Stimulated activated CD4-positive, alpha-beta T cell treated with anti-CD3 and anti-CD28 coated beads, Interleukin-12 subunit alpha, Interleukin-12 subunit beta, amount 100 ng/mL, for 4 hours (primary cell): ENCODE data around the gene KCNN1.
"Not testable (repeated sequence)": the region's sequence is repeated elsewhere in the genome, so short reads cannot be mapped to it uniquely, and the experiment has no call there.

Source experiments
- DNase-seq: peaks from one replicate; pipeline ENCODE4 v3.0.0-alpha.2; 2020

KCNN1 gene

DNA sequence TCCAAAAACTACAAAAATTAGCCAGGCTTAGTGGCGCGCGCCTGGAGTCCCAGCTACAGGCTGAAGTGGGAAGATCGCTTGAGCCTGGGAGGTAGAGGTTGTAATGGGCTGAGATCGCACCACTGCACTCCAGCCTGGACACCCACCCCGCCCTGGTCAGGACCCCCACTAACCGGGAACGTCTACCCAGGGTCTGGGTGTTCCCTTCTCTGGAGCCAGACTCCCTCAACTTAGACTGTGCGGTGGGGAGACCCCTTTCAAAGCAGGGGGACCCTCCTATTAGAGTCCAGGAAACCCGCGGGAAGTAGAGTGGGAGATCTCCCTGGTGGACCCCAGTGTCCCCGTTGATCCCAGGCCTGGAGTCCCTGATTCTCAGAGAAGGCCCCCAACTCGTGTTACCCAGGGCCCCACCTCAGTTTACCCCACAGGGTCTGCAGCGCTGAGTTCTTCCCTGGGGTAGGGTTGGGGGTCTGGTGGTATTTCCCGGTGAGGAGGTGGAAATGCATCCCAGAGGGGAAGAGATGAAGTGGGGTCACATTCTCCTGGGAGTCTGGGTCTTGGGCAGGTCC, 35.0 kb downstream of the KCNN1 start:
- no peak for DNase-seq

- no peak for DNase-seq
Observed at GRCh38 chr19:18002347-18002850, 35.5 kb downstream of the KCNN1 start.

- DNase-seq, result not testable (repeated sequence)
Observed at GRCh38 chr19:18005750-18006149, 38.8 kb downstream of the KCNN1 start.

GRCh38 chr19:18007044-18007916, 40.4 kb downstream of the KCNN1 start:
- DNase-seq, result peak; percentile 78

- DNase-seq, result peak; percentile 85
Observed at GRCh38 chr19:18007917-18008673, 41.2 kb downstream of the KCNN1 start, which contains the start of gene ARRDC2. Gene ARRDC2, plus strand, starts transcription at chr19:18008170. Its CDS starts 141 bp downstream, at chr19:18008311.

DNA sequence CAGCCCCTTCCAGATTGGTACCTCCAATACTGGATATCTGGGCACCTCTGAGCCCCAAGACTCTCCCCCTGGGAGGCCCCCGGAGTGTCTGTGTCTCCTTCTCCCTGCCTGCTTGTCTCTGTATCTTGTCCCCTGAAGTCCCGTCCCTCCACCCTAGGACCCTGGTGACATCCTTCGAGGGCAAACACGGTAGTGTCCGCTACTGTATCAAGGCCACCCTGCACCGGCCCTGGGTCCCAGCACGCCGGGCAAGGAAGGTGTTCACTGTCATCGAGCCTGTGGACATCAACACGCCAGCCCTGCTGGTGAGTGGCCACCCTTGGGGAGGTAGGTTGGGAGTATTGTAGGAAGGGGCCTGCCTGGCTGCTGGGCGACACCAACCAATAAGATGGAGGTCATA, 41.9 kb downstream of the KCNN1 start:
- no peak for DNase-seq

DNA sequence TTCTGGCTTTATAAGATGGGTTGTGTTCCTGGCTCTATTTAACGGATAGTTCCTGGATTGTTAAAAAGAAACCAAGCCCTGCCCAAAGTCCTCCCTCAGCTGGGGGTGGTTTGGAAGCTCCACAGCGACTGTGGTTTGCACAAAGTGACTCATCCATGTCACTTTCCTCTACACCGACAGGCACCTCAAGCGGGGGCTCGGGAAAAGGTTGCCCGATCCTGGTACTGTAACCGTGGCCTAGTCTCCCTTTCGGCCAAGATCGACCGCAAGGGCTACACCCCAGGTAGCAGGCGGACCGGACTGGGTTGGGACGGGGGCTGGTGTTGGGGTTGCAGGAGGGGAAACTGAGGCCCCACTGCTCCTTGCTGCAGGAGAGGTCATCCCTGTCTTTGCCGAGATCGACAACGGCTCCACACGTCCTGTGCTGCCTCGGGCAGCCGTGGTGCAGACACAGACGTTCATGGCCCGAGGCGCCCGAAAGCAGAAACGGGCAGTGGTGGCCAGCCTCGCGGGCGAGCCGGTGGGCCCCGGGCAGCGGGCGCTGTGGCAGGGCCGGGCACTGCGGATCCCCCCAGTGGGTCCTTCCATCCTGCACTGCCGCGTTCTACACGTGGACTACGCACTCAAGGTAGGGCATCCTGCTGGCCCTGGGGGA, 42.6 kb downstream of the KCNN1 start:
- DNase-seq, result no peak

DNA sequence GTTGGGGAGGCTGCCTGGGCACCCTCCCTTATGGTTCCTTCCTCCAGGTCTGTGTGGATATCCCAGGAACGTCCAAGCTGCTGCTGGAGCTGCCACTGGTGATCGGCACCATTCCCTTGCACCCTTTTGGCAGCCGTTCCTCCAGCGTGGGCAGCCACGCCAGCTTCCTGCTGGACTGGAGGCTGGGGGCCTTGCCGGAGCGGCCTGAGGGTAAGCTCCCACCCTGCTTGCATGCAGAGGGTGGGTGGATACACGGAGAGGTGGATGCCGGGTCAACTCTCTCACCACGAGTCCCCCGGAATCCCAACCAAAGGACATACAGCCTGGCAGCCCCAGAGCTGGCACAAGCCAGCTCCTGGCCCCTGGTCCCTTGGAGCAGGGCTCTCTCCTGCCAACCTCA, 43.2 kb downstream of the KCNN1 start:
- DNase-seq, result no peak

DNA sequence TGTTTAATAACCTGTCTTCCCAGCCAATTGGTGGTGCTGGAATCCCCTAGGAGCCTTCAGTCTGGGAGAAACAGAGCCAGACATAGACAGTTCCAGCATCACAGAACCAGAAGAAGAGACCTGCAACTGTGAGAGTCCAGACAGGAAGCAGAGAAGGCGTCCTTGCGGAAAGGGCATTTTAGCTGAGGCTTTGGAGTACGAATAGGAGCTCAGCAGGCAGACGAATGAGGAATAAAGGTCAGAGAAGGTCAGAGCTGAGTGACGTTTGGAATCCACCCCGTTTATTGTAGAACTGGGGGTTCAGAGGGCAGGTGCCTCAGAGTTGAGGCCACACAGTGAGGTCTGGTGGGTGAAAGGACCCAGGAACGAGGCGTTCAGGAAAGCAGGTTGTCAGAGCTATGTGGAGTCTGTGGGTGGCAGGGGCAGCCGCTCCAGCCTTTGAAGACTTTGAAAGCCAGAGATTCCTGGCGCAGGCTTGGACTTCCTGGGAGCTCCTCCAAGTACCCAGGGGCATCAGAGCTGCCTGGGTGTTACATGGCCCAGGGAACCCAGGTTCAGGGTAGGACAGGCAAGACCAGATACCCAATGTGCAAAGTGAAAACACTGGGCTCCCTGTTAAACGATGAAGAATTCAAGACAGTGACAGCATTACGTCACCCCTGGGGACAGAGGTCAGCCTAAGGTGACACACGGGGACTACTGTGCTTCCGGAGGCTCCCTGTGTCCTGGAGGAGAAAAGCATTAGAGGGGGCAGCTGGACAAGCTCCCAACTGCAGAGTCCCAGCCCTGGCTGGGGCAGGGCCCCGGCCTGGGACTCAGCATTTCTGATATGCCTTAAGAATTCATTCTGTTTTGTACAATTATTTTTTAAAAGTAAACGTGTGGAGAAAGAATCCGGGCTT, 46.6 kb downstream of the KCNN1 start:
- DNase-seq, result no peak

DNA sequence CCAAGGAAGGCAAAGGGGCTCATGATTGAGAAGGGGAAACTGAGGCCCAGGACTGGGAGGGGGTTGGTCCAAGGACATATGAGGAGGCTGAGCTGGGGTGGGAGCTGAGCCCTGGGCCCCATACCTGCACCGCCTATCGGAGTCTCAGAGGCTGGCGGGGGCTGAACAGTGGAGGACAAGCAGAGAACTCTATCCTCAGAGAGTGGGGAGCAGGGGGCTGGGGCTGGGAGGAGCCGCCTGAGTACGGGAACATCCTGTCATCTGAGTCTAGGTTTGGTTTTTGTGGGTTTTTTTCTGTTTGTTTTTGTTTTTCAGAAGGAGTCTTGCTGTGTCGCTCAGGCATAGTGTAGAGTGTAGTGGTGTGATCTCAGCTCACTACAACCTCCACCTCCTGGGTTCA, 47.3 kb downstream of the KCNN1 start:
- no peak for DNase-seq

- DNase-seq, result no peak
Observed at GRCh38 chr19:18016209-18016910, 49.5 kb downstream of the KCNN1 start.

DNA sequence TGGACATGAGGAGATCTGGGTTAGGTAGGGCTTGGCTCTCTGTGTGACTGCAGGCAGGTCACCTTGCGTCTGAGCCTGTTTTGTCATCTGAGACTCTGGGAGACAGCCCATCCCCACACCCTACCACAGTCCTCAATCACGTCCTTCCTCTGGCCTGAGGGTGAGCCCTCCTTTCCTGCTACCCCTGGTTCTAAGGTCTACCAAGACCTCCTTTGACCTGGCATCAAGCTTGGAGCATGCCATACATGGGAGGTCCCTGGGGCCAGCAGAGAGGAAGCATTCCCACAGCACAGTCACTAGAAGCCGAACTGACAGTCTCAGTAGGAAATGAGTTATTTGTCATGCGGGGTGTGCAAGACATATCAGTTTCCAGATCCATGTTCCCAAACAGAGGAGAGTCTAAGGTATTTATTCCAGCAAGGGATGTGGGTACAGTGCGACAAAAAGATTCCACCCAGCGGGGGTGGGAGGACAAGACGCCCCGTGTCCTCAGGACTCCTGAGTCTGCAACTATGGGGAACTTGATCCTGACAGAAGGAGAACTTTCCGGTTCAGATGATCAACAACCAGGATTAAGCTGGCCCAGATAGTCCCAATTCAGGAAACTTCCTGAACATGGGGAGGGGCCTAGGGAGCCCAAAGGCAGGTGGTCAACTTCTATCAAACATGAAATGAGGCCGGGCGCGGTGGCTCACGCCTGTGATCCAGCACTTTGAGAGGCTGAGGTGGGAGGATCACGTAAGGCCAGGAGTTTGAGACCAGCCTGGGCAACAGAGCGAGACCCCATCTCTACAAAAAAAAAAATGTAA, 50.6 kb downstream of the KCNN1 start:
- DNase-seq, result no peak

DNA sequence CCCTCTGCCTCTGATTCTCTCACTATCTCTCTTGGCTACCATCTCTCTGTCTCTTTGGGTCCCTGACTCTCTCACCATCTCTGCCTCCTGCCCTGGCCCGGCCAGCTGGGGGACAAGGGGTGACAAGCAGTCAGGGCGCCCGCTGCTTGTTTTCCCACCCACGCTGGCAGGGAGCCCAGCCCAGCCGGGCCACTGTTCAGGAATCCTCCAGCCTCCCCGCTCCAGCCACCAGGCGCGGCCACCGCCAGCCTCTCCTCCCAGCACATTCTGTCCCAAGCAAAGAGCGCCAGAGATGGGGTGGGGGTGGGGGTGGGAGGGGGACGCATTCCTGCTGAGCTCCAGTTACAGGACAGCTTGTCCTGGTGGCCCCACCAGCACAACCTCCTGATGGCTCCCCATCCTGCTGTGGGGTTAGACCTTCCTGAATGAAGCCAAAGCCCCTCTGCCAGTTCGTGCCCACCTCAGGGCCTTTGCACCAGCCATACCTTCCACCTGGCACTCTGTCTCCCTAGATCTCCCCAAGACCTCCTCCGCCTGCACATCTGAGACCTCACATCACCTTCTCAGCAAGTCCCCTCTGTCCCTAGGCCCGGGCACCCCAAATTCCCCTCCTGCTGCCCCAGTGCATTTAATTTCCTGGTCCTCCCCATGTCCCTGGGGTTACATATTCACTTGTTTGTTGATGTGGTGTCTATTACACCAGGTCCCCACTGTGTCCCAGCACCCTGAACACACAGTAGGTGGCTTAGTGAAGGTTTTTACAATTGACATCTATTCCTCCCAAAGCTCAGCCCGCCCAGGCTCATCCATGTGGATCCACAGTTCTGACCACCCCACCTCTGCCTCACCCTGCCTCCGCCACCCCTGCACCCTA, 53.5 kb downstream of the KCNN1 start:
- DNase-seq, result no peak

GRCh38 chr19:18021121-18021755, 54.3 kb downstream of the KCNN1 start:
- peak; percentile 56 for DNase-seq

DNA sequence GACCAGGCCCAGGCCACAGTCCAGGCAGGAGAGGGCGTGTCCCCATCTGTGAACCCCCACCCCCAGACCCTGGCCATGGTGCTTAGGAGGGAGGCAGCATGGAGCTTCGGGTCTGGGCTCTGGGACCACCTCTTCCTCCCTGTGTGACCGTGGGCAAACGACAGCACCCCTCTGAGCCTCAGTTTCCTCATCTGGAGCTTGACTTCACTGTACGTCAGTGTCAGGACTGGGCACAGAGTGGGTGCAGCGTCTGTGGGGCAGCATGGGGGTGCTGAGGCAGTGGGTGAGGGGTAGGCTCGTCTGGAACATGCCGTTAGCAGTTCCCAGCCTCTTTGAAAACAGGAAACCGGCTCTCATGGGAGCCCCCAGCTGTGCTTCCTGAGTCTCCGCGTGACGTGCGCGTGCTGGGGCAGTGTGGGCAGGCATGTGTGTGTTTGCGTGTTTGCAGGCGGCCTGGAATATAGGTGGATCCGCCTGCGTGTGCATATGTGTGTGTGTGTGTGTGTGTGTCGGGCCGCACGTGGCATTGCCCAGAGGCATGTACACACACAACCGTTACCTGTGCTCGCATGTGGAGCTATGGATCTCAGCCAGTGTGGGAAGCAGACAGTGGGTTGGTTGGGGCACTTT, 56.8 kb downstream of the KCNN1 start:
- DNase-seq, result peak; percentile 38

GRCh38 chr19:18027151-18027550, 60.2 kb downstream of the KCNN1 start:
- no peak for DNase-seq

- no peak for DNase-seq
Observed at GRCh38 chr19:18029617-18030338, 62.9 kb downstream of the KCNN1 start.
